Stimulated activated CD4-positive, alpha-beta T cell treated with anti-CD3 and anti-CD28 coated beads, Interleukin-4, amount 100 ng/mL, for 48 hours (primary cell): ENCODE measurements around the gene MYO1D.

Experiments
- DNase-seq, 2 donors: peaks; one replicate each; pipeline ENCODE4 v3.0.0-alpha.2; 2020; ENCODE audit warnings: low read depth in 2 of 2

MYO1D gene

GRCh38 chr17:32819035-32819434, 57.9 kb downstream of the MYO1D start:
- no peak for DNase-seq

GRCh38 chr17:32815460-32815859, 61.5 kb downstream of the MYO1D start:
- no peak for DNase-seq

DNA sequence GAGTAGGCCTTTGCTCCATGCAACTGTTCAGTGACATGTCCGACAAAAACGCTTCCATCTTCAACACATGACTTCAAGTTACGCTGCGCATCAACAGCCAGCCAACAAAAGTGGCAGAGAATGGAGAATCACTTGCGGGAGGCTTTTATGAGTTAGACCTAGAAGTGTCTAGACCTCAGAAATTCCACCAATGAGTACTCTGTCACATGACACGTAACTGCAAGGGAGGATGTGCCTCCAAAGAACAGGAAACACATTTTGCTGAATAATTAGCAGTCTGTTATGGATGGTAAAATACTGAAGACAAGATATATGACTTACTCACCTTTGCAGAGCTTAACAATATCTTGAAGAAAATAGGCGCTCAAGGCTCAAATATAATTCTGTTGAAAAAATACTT, 62.1 kb downstream of the MYO1D start:
- no peak for DNase-seq

GRCh38 chr17:32813021-32813420, 63.9 kb downstream of the MYO1D start:
- DNase-seq: no peak

DNA sequence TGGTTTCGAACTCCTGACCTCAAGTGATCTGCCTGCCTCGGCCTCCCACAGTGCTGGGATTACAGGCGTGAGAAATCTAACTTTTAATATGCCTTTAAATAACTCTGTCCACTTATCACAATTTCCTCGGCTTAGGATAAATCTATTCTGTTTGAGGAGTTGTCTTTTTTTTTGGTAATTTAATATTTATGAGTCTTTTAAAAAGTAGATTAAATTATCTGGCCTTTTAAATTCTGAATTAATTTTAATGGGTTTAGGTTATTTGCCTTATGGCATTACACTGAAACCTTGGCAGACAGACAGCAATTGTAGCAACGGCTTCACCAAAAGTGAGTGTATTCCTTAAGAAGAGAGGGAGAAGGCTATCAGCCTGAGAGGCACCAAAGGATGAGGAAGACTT, 66.2 kb downstream of the MYO1D start:
- DNase-seq: no peak

GRCh38 chr17:32807577-32807976, 69.3 kb downstream of the MYO1D start:
- no peak for DNase-seq

DNA sequence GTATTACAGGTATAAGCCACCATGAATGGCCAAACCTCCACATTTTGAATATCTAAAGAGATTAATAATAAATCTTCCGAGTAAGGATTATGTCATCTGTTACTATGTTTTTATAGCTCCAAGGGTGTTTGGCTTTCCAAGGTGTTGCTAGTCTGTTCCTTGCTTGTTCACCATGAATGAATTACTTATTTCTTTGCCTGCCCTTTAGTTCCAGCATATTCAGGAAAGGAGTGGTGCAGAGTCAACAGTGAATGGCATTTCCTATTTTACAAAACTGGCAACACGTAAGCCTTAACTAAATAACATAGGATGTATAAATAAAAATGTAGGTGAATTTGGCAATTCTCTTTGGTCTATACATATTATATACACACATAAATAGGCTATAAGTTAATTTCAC, 70.3 kb downstream of the MYO1D start:
- no peak for DNase-seq

DNA sequence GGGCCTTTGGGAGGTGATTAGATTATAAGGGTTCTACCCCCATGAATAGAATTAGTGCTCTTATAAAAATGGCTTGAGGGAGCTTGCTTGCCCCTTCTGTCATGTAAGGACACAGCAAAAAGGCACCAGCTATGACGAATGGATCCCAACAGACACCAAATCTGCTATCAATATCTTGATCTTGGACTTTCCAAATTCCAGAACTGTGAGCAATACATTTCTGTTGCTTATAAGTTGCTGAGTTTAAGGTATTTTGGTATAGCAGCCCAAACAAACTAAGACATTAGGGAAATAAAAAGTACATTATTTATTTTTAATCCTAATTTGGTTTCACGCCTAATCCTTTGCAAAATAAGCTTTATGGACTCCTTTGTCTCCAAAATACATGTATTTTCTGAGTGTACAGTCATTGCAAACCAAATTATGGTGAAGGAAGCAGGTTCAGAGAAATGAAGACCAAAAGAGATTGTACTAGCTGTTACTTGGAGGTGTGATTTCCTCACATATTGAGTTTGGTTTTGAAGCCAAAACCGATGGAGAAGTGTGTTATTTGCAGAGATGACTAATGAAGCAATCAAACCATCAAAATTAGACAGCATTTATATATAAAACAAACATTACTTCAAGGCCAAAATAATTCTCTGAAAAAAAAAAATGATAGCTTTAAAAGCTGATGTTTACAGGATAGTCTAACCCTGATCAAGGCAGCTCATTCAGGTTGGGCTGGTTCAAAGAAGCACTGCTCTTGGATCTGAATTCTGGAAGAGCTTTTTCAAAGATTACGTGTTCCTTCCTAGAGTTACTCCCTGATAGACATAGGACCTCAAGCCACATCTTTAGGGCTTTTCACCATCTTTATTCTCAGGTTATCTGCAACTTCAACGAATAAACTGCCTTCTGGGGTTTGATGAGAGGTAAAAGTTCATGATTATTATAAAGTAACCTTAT, 71.6 kb downstream of the MYO1D start:
- no peak for DNase-seq

GRCh38 chr17:32803544-32803943, 73.4 kb downstream of the MYO1D start:
- no peak for DNase-seq

- DNase-seq: no peak
Observed at GRCh38 chr17:32802306-32802705, 74.6 kb downstream of the MYO1D start.

DNA sequence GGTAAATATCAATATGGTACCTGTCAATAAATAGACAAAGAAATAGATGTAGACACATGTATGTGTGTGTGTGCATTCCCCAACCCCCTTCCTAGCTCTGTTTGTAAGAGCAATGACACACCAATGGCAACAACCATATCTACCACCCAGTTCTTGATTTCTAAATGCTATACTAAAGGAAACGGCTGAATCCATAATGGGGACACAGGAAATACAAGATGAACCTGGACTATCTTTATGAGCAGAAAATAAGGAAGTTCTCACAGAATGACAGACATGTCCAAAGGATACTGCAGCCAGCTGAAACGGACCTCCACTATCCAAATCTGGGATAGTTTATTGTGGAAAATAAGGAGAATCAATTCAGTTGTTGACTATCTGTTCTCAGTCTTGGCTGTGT, 75.3 kb downstream of the MYO1D start:
- DNase-seq: no peak

GRCh38 chr17:32801193-32801592, 75.7 kb downstream of the MYO1D start:
- DNase-seq: no peak

- DNase-seq: no peak
Observed at GRCh38 chr17:32798938-32799337, 78.0 kb downstream of the MYO1D start.

DNA sequence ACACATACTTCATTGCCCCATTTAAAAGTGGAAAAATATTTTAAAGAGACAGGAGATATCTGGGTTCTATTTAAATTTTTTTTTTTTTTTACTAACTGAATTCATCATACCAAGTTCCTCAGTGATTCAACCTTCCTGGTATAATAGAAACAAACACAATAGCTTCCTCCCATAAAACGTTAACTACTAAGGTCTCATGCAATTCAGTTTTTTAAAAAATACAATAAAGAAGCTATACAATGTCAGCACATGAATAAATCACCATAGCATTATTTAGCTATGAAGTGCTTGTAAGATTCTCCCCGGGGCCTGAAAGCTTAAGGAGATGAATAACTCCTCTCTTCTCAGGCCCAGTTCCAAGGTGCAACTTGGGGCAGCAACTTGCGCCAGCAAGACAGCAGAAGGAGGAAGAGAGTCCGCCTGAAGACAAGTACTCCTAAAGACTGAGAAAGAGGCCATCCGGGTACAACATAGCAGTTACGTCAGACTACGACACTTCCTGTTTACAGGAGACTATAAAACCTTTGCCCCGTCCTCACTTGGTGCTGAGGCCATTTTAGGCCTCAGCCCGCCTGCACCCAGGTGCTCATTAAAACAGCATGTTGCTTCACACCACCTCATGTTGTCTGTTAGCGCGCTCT, 81.5 kb downstream of the MYO1D start:
- DNase-seq: no peak

DNA sequence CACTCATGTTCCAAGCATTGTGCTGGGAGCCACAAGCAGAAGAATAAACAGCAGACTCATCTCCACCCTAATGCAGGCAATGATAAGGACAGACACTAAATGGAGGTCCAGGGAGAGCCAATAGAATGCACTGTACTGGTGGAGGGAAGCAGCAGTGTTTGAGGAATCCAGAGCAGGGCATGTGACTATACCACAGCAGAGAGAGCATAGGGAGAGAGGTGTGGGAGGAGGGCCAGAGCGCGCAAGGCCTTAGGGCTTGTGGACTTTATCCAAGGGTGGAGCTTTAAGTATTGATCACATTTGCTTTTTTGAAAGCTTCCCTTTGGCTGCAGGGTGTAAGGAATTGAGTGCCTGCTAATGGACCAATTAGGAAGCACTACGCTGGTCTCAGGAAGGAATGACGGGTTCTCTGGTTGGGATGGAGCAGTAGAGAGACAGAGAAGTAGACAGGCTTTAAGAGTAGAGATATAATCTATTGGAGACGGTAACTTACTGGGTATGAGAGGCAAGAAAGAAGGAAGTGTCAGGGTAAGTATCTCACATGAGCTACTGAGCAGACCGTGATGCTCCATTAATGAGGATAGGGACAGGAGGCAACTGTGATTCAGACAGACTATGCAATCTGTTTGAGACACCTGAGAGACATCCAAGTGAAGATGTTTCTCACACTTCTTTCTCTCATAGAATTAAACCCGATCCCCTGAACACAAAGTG, 82.2 kb downstream of the MYO1D start:
- DNase-seq: no peak

GRCh38 chr17:32793841-32794240, 83.1 kb downstream of the MYO1D start:
- no peak for DNase-seq

DNA sequence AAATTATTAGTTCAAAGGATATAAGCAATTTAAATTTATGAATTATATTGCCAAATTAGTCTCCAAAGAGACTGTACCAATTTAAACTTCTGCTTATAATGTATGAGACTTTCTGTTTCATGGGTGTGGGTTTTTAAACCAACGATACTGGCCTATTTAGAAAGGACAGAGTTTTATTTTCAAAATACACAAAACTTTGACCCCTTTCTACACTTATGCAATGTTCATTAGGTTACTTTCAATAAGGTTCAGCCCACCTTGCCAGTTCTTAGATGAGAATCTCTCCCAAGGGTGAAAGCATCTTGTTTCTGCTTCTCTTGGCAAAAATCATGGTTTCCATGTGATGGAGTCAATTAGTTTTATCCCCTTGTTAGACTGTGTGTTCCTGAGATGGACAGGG, 84.7 kb downstream of the MYO1D start:
- no peak for DNase-seq

- no peak for DNase-seq
Observed at GRCh38 chr17:32786169-32786568, 90.8 kb downstream of the MYO1D start.

DNA sequence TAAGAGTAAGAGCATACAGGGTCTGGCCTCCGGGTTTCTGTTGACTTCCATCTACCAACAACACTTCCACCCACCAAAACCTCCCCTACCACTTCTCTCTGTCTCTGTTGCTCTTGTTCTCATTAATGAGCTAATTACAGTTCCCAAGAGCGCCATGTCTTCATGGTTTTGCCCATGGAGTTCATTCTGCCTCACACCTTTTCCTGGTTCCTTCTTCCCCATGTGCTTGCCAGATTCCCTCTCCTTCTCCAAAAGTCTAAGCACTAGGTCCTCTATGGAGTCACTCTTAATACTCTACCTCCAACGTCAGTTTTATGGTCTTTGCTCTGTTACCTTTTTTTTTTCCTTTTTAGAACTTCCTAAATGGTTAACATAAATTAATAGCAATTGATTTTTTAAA, 92.8 kb downstream of the MYO1D start:
- DNase-seq: no peak

DNA sequence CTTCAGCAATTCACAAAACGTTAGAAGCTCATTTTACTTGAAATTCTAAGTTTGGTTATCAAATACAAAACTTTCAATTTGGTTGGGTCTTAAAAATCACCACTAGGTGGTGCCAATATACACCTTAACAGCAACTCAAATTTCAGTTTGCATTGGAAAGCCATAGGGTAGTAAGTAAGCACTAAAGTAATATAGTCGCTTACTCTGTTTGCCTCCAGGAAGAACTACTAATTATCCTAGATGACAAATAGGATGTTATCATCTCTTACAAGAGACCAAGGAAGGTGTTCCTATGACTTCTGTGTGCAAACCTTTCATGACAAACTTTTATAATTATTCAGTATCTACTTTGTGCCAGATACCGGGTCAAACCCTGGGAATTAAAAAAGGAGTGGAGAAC, 93.3 kb downstream of the MYO1D start:
- no peak for DNase-seq

DNA sequence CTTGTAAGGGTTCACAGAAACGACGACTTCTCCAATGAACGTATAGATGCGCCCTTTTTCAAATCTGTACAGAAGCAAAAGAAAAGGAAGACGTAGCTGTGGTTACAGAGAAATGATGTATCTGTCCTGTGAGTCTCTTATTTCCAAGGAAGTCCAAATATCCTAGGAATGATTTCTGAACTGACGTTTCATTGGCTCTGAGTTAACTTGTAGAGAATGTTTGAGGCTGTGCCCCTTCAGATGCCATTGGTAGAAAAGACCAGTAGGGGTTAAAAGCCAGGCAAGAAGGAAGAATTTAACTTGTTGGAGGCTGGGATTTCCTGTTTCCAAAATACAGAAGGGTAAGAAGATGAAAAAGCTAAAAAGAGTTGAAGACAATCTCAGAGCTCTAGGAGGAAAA, 96.2 kb downstream of the MYO1D start:
- DNase-seq: no peak

DNA sequence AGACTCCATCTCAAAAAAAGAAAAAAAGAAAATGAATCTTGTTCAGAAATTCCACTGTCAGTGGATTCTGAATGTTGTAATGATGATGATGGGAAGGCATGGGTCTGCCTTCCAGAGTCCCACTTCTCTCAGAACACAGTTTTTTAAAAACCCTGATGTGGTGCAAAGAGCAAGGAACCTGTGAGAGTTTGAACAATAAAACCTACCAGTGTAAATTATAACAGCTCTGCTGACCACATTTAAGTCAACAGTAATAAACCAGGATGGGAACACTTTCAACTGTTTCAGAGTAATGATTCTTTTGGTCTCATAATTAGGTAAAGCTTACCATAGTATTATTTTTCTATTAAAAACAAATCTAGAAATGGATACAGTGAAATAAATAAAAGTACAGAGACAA, 99.0 kb downstream of the MYO1D start:
- DNase-seq: no peak

DNA sequence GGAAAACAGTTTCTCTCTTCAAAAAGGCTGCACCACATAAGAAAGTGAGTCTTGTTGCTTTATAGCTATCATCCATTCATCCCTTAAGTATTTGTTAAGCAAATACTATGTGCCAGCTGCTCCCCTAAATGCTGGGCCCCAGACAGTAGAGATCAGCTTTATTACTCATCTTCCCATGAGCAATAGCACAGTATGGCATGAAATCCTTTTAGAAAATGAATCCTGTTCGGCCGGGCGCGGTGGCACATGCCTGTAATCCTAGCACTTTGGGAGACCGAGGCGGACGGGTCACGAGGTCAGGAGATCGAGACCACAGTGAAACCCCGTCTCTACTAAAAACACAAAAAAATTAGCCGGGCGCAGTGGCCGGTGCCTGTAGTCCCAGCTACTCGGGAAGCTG, 99.5 kb downstream of the MYO1D start:
- DNase-seq: no peak
